ENCODE data around the gene PTH. TPM values are rescaled to one million over a fixed set of nuclear protein-coding genes. Genes with fewer than 3 reads are reported as not detected.

PTH gene
- total RNA-seq, 6 experiments from 2014 or later, result not detected

DNA sequence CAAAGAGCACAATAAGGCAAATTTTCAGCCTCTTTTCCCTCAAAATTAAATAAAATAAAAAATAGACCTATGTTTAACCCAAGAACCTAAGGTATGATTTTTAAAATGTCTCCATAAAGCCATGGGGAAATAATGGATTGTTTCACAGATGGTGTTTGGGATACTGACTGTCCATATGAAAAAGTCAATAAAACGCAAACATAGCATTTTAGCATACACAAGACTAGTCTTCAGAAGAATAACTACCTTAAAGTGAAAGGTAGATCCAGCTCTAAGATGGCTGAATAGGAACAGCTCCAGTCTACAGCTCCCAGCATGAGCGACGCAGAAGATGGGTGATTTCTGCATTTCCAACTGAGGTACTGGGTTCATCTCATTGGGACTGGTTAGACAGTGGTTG lies 16.1 kb downstream of the PTH start:
- Mint-ChIP-seq H3K9me3 (peaks cover 9% of the 10 kb centered on the region; the same call in 1 of the 2 replicates), H3K36me3 (ENCODE audit: low read depth) (no peaks in the 10 kb centered on the region), H3K4me1 (ENCODE audit: low read depth) (no peaks in the 10 kb centered on the region), H3K27ac (no peak overlapping the region), H3K4me3 (no peak overlapping the region), H3K27me3 (ENCODE audit: insufficient read depth) (peaks cover 12% of the 10 kb centered on the region)
- DNase-seq, result no peak
- TF ChIP-seq, protein P1, sequence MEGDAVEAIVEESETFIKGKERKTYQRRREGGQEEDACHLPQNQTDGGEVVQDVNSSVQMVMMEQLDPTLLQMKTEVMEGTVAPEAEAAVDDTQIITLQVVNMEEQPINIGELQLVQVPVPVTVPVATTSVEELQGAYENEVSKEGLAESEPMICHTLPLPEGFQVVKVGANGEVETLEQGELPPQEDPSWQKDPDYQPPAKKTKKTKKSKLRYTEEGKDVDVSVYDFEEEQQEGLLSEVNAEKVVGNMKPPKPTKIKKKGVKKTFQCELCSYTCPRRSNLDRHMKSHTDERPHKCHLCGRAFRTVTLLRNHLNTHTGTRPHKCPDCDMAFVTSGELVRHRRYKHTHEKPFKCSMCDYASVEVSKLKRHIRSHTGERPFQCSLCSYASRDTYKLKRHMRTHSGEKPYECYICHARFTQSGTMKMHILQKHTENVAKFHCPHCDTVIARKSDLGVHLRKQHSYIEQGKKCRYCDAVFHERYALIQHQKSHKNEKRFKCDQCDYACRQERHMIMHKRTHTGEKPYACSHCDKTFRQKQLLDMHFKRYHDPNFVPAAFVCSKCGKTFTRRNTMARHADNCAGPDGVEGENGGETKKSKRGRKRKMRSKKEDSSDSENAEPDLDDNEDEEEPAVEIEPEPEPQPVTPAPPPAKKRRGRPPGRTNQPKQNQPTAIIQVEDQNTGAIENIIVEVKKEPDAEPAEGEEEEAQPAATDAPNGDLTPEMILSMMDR (IDR thresholded peaks at IDR 0.05), result no peak

DNA sequence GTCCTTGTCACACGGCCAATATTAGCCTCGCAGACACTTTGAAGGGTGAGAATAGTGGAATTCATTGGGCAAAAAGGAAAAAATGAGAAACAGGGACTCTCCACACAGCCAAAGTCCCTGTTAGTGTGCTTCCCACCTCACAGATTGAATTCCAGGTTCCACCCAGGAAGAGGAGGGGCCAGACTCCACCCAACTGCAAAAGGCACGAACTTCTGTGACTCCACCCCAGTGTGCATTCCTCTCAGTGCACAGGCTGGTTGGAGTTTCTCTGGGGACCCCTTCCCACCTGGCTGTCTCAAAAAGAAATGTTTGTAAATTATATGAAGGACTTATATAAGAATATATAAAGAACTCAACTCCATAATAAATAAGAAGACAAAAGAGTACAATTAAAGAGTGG lies 20.7 kb downstream of the PTH start:
- H3K4me3 Mint-ChIP-seq, result no peak overlapping the region
- no peaks in the 10 kb centered on the region for H3K9me3 Mint-ChIP-seq
- no peaks in the 10 kb centered on the region for H3K36me3 Mint-ChIP-seq (ENCODE audit: low read depth)
- H3K27me3 Mint-ChIP-seq (ENCODE audit: insufficient read depth), result peaks cover 9% of the 10 kb centered on the region
- no peak overlapping the region for H3K27ac Mint-ChIP-seq
- DNase-seq, result no peak
- H3K4me1 Mint-ChIP-seq (ENCODE audit: low read depth), result no peaks in the 10 kb centered on the region
- TF ChIP-seq, protein P1 (IDR thresholded peaks at IDR 0.05), result no peak

DNA sequence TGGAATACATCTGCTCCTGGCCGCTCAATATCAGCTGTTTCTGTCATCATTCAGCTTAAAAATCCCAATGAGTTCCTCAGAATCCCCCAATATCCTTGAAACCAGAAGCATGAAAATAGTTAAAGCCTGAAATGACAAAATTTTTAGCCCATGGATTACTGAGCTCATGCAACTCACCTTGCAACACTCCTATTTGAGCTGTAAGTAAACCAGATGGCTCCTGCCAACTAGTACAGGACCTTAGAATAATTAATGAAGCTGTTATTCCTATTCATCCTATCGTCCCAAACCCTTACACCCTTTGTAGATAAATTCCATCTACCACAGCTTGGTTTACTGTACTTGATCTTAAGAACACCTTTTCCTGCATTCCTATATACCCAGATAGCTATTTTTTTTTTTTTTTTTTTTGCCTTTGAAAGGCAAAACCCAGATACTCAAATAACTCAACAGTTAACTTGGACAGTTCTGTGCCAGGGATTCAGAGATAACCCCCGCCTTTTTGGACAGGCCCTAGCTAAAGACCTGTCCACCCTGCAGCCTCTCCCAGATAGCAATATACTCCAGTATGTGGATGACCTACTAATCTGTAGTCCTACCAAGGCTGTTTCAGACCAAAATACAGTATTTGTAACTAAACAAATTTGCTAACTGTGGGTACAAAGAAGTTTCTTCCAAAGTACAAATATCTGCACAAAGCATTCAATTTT lies 22.6 kb downstream of the PTH start:
- H3K27me3 Mint-ChIP-seq (ENCODE audit: insufficient read depth), result peaks cover 5% of the 10 kb centered on the region; the same call in 1 of the 2 replicates
- no peaks in the 10 kb centered on the region for H3K4me1 Mint-ChIP-seq (ENCODE audit: low read depth)
- H3K9me3 Mint-ChIP-seq, result no peaks in the 10 kb centered on the region
- no peaks in the 10 kb centered on the region for H3K36me3 Mint-ChIP-seq (ENCODE audit: low read depth)
- no peak for DNase-seq
- H3K4me3 Mint-ChIP-seq, result no peak overlapping the region
- TF ChIP-seq, protein P1 (IDR thresholded peaks at IDR 0.05), result no peak
- no peak overlapping the region for H3K27ac Mint-ChIP-seq

DNA sequence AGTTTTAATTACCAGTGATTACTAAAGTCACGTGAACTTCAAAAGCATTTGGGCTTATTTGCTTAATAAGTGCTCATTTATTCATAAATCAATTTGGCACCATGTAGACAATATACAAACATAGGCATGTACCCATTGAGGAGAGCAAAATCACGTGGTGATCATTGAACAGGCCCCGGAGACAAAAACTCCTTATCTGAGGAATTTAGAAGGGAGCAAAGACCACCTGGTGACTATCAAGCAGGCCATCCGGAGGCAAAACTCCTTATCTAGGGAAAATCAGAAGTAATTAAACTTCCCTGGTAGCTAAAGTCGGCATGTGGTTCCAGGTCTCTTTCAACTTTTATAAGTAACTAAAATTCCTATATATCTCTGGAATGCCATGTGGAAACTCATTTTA lies 27.0 kb downstream of the PTH start:
- H3K4me3 Mint-ChIP-seq, result no peak overlapping the region
- H3K9me3 Mint-ChIP-seq, result no peaks in the 10 kb centered on the region
- H3K4me1 Mint-ChIP-seq (ENCODE audit: low read depth), result peaks cover 10% of the 10 kb centered on the region
- TF ChIP-seq, protein P1 (IDR thresholded peaks at IDR 0.05), result no peak
- no peak for DNase-seq
- H3K36me3 Mint-ChIP-seq (ENCODE audit: low read depth), result no peaks in the 10 kb centered on the region
- H3K27ac Mint-ChIP-seq, result no peak overlapping the region
- peaks cover 9% of the 10 kb centered on the region; the same call in 1 of the 2 replicates for H3K27me3 Mint-ChIP-seq (ENCODE audit: insufficient read depth)

DNA sequence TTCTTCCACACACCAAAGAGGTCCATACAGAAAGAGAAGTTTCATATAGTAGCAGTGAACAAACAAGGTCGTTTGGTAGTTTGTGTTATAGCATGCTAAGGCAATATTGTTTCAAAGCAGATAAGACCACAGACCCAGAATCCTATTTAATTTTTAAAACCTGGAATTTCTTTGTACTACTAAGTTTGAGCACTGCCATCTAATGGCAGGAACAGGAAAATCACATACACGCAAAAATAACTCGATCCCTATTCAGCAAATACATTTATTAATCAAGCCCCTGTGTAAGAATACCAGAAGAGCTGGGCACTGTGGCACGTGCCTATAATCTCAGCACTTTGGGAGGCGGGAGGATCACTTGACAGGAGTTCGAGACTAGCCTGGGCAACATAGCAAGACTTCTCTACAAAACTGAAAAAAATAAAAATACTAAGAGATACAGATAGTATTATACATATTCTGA lies 29.9 kb downstream of the PTH start:
- DNase-seq, result peak; percentile 40
- H3K4me3 Mint-ChIP-seq, result no peak overlapping the region
- H3K4me1 Mint-ChIP-seq (ENCODE audit: low read depth), result peaks cover 29% of the 10 kb centered on the region
- H3K9me3 Mint-ChIP-seq, result no peaks in the 10 kb centered on the region
- TF ChIP-seq, protein P1 (IDR thresholded peaks at IDR 0.05), result peak; percentile 78
- no peak overlapping the region for H3K27ac Mint-ChIP-seq
- H3K27me3 Mint-ChIP-seq (ENCODE audit: insufficient read depth), result peaks cover 7% of the 10 kb centered on the region; the same call in 1 of the 2 replicates
- no peaks in the 10 kb centered on the region for H3K36me3 Mint-ChIP-seq (ENCODE audit: low read depth)
